ENCODE results near the gene TMEM114. TPM values are rescaled to one million over a fixed set of nuclear protein-coding genes. Genes with fewer than 3 reads are reported as not detected.

The TMEM114 gene
- polyA plus RNA-seq, 1 donor (not counting 4 experiments of a cell fraction or from before 2014, with no cell fraction given): not detected

DNA sequence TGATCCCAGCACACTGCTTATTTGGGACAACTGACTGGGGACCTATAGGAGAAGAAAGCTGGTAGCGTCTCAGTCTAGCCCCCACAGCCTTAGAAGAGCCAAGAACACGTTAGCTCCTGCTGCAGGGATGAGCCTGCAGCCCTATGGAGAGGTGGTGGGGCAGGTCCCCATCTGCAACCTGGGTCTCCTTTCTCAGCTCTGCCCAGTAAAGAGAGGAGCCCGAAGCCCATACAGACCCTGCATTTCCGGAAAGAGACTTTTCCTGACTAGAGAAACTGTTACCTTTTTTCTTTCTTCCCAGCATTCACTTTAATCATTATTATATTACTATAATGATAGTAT, 32.0 kb upstream of the TMEM114 start:
- peaks cover 3% of the 10 kb centered on the region for H4K20me1 ChIP-seq (ENCODE audit: control insufficient read depth, extremely low read depth, insufficient read depth, low read length)
- H3K4me2 ChIP-seq (ENCODE audit: control insufficient read depth, extremely low read depth, insufficient read depth, low read depth, low read length): peak overlapping the region; percentile 98
- peak overlapping the region; percentile 100 for H3K9ac ChIP-seq (ENCODE audit: control insufficient read depth, extremely low read depth, insufficient read depth, low read length)
- H3K4me1 ChIP-seq (ENCODE audit: control insufficient read depth, extremely low read depth, insufficient read depth, low read length): peaks cover 36% of the 10 kb centered on the region
- peak overlapping the region; percentile 69 to 90 (median 75) for H3K4me3 ChIP-seq (ENCODE audit: control insufficient read depth in 2 of 3, extremely low read depth in 1 of 3, insufficient read depth in 2 of 3, low read depth in 1 of 3, low read length in 3 of 3)
- peaks cover 47% of the 10 kb centered on the region for H3K79me2 ChIP-seq (ENCODE audit: control insufficient read depth, insufficient read depth, low read length)
- no peaks in the 10 kb centered on the region for H3K9me1 ChIP-seq (ENCODE audit: control insufficient read depth, extremely low read depth, insufficient read depth, low read length)
- DNase-seq (ENCODE audit: low read depth, low spot score): no peak
- H3K9me3 ChIP-seq (ENCODE audit: control insufficient read depth, low read depth, low read length): no peaks in the 10 kb centered on the region
- no peaks in the 10 kb centered on the region for H3K27me3 ChIP-seq (ENCODE audit: control insufficient read depth, extremely low read depth, insufficient read depth, low read length)
- TF ChIP-seq, protein P1, sequence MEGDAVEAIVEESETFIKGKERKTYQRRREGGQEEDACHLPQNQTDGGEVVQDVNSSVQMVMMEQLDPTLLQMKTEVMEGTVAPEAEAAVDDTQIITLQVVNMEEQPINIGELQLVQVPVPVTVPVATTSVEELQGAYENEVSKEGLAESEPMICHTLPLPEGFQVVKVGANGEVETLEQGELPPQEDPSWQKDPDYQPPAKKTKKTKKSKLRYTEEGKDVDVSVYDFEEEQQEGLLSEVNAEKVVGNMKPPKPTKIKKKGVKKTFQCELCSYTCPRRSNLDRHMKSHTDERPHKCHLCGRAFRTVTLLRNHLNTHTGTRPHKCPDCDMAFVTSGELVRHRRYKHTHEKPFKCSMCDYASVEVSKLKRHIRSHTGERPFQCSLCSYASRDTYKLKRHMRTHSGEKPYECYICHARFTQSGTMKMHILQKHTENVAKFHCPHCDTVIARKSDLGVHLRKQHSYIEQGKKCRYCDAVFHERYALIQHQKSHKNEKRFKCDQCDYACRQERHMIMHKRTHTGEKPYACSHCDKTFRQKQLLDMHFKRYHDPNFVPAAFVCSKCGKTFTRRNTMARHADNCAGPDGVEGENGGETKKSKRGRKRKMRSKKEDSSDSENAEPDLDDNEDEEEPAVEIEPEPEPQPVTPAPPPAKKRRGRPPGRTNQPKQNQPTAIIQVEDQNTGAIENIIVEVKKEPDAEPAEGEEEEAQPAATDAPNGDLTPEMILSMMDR (optimal IDR thresholded peaks at IDR 0.05 in 1 of 3, IDR thresholded peaks at IDR 0.05 in 1 of 3, conservative IDR thresholded peaks at IDR 0.05 in 1 of 3; ENCODE audit: extremely low read depth in 1 of 3, insufficient read depth in 2 of 3, low read length in 3 of 3): no peak
- no peak for TF ChIP-seq EZH2 (IDR thresholded peaks at IDR 0.05; ENCODE audit: low read length)
- FAIRE-seq: peak; percentile 62
- H2AFZ ChIP-seq (ENCODE audit: control insufficient read depth, low read length): peak overlapping the region; percentile 70
- dilution Hi-C loops (cut with MboI; ENCODE audit: extremely low pct_ligation_motif_present, low sequenced_read_pairs): no loop called here
- H3K36me3 ChIP-seq (ENCODE audit: control insufficient read depth in 2 of 2, extremely low read depth in 1 of 2, insufficient read depth in 2 of 2, low read length in 2 of 2): peaks cover 7 to 23% of the 10 kb centered on the region in 2 experiments
- peak overlapping the region; percentile 99 for H3K27ac ChIP-seq (ENCODE audit: control insufficient read depth, insufficient read depth, low read length)

DNA sequence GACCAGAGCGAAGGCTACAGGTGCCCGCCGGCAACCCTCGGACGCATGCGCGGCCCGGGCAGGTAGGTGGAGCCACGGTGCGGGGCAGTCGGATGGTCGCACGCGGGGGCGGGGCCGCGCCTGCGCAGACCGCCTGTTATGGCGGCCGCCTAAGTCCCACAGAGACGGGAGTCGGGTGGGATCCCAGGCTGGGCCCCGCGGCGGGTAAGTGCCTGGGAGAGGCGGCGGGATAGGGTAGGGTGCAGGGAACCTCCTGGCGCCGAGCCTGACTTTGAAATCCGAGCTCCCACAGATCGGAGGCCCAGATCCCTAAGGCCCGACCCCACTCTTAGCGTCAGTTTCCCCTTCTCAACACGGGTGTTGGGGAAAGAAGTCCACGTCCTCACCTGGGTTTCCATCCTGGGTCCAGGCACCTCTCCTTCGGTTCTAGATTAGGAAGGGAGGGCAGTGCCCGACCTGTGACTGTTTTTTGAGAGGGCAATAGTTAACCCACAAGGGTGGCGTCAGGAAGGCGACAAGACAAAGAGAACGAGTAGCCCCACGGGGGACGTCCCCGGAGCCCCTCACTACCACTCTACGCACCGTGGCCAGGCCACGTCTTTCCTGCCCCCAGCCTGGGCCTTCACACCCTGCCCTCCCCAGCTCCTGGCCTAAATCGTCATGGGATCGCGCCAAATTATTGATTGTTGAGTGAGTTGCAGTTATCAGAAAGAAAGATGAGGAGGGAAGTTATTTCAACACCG, 31.4 kb upstream of the TMEM114 start, which contains the start of gene METTL22:
TSS of gene METTL22 (plus strand) at position 127 of the 743 bp plus-strand sequence. CDS start 3,968 bp downstream, outside the sequence.
- peaks cover 4 to 18% of the 10 kb centered on the region in 2 experiments for H3K36me3 ChIP-seq (ENCODE audit: control insufficient read depth in 2 of 2, extremely low read depth in 1 of 2, insufficient read depth in 2 of 2, low read length in 2 of 2)
- peak within 1 kb of the TSS; percentile 98 for H3K4me2 ChIP-seq (ENCODE audit: control insufficient read depth, extremely low read depth, insufficient read depth, low read depth, low read length)
- H3K27ac ChIP-seq (ENCODE audit: control insufficient read depth, insufficient read depth, low read length): peak within 1 kb of the TSS; percentile 99
- no peaks in the 10 kb centered on the region for H3K27me3 ChIP-seq (ENCODE audit: control insufficient read depth, extremely low read depth, insufficient read depth, low read length)
- H4K20me1 ChIP-seq (ENCODE audit: control insufficient read depth, extremely low read depth, insufficient read depth, low read length): peaks cover 3% of the 10 kb centered on the region
- H2AFZ ChIP-seq (ENCODE audit: control insufficient read depth, low read length): peak within 1 kb of the TSS; percentile 70
- TF ChIP-seq, protein P1 (optimal IDR thresholded peaks at IDR 0.05 in 1 of 3, IDR thresholded peaks at IDR 0.05 in 1 of 3, conservative IDR thresholded peaks at IDR 0.05 in 1 of 3; ENCODE audit: extremely low read depth in 1 of 3, insufficient read depth in 2 of 3, low read length in 3 of 3): no peak
- no peak for TF ChIP-seq EZH2 (IDR thresholded peaks at IDR 0.05; ENCODE audit: low read length)
- no peaks in the 10 kb centered on the region for H3K9me1 ChIP-seq (ENCODE audit: control insufficient read depth, extremely low read depth, insufficient read depth, low read length)
- H3K9me3 ChIP-seq (ENCODE audit: control insufficient read depth, low read depth, low read length): no peaks in the 10 kb centered on the region
- dilution Hi-C loops (cut with MboI; ENCODE audit: extremely low pct_ligation_motif_present, low sequenced_read_pairs): no loop called here
- peak within 1 kb of the TSS; percentile 69 to 90 (median 75) for H3K4me3 ChIP-seq (ENCODE audit: control insufficient read depth in 2 of 3, extremely low read depth in 1 of 3, insufficient read depth in 2 of 3, low read depth in 1 of 3, low read length in 3 of 3)
- peaks cover 36% of the 10 kb centered on the region for H3K4me1 ChIP-seq (ENCODE audit: control insufficient read depth, extremely low read depth, insufficient read depth, low read length)
- peaks cover 43% of the 10 kb centered on the region for H3K79me2 ChIP-seq (ENCODE audit: control insufficient read depth, insufficient read depth, low read length)
- peak; percentile 44 for DNase-seq (ENCODE audit: low read depth, low spot score)
- H3K9ac ChIP-seq (ENCODE audit: control insufficient read depth, extremely low read depth, insufficient read depth, low read length): peak within 1 kb of the TSS; percentile 100
- FAIRE-seq: no peak

Measured in keratinocyte (primary cell).